GM19463 (cell line): ENCODE data around the gene STC2.

Source experiments
- ATAC-seq: cut with Tn5 transposase; IDR thresholded peaks from one replicate; pipeline ENCODE4 v1.9.1; 2021; ENCODE audit warnings: mild to moderate bottlenecking, moderate library complexity; ENCODE audit not compliant: unreplicated experiment

STC2 gene

GRCh38 chr5:173268750-173269432 is 59.3 kb downstream of the STC2 start:
- ATAC-seq = no peak

- ATAC-seq = no peak
Measured at GRCh38 chr5:173265433-173265832, 62.8 kb downstream of the STC2 start.
